ENCODE results near the gene UBE2Q2.
"Not testable (repeated sequence)": the region's sequence is repeated elsewhere in the genome, so short reads cannot be mapped to it uniquely, and the experiment has no call there.

The UBE2Q2 gene

GRCh38 chr15:75823860-75824613 lies 19.2 kb upstream of the UBE2Q2 start:
- no peak for ATAC-seq
- DNase-seq, result no peak

GRCh38 chr15:75827691-75828090 lies 15.6 kb upstream of the UBE2Q2 start:
- no peak for DNase-seq
- no peak for ATAC-seq

GRCh38 chr15:75828429-75828828 lies 14.8 kb upstream of the UBE2Q2 start:
- no peak for ATAC-seq

GRCh38 chr15:75830910-75831805 lies 12.1 kb upstream of the UBE2Q2 start:
- no peak for ATAC-seq

More at GRCh38 chr15:75828429-75828828, 14.8 kb upstream of the UBE2Q2 start:
- DNase-seq, result no peak

GRCh38 chr15:75831806-75832102 lies 11.5 kb upstream of the UBE2Q2 start:
- no peak for DNase-seq
- ATAC-seq, result no peak

More at GRCh38 chr15:75830910-75831805, 12.1 kb upstream of the UBE2Q2 start:
- no peak for DNase-seq

- no peak for DNase-seq
- ATAC-seq, result no peak
These were observed 11.1 kb upstream of the UBE2Q2 start for GRCh38 chr15:75832114-75832513.

GRCh38 chr15:75834021-75834420 lies 9.2 kb upstream of the UBE2Q2 start:
- ATAC-seq, result no peak

GRCh38 chr15:75835990-75836958 lies 7.0 kb upstream of the UBE2Q2 start:
- DNase-seq (no peak), ATAC-seq (peak; percentile 16)

More at GRCh38 chr15:75834021-75834420, 9.2 kb upstream of the UBE2Q2 start:
- no peak for DNase-seq

- peak; percentile 95 for ATAC-seq
- DNase-seq, result peak; percentile 32
These were observed 6.3 kb upstream of the UBE2Q2 start for GRCh38 chr15:75836959-75837334.

GRCh38 chr15:75840659-75841058 lies 2.6 kb upstream of the UBE2Q2 start:
- ATAC-seq (no peak), DNase-seq (no peak)

GRCh38 chr15:75841626-75842025 lies 1.6 kb upstream of the UBE2Q2 start:
- ATAC-seq, result no peak

GRCh38 chr15:75843678-75844581 lies 683 bp downstream of the UBE2Q2 start:
- DNase-seq (peak; percentile 60), ATAC-seq (peak; percentile 66)

More at GRCh38 chr15:75841626-75842025, 1.6 kb upstream of the UBE2Q2 start:
- DNase-seq, result no peak

GRCh38 chr15:75844629-75845335 lies 1.5 kb downstream of the UBE2Q2 start:
- ATAC-seq (no peak), DNase-seq (no peak)

- DNase-seq, result no peak
- no peak for ATAC-seq
These were observed 5.9 kb downstream of the UBE2Q2 start for GRCh38 chr15:75849167-75849566.

GRCh38 chr15:75850708-75851107 lies 7.5 kb downstream of the UBE2Q2 start:
- no peak for DNase-seq
- ATAC-seq, result no peak

GRCh38 chr15:75851566-75851965 lies 8.3 kb downstream of the UBE2Q2 start:
- ATAC-seq, DNase-seq: not testable (repeated sequence)

GRCh38 chr15:75857886-75858285 lies 14.6 kb downstream of the UBE2Q2 start:
- ATAC-seq (no peak), DNase-seq (no peak)

GRCh38 chr15:75861750-75862402 lies 18.6 kb downstream of the UBE2Q2 start:
- ATAC-seq (no peak), DNase-seq (no peak)

GRCh38 chr15:75862796-75863195 lies 19.5 kb downstream of the UBE2Q2 start:
- no peak for ATAC-seq
- no peak for DNase-seq

Measured in stimulated activated naive CD8-positive, alpha-beta T cell treated with anti-CD3 and anti-CD28 coated beads, Interleukin-15, Interleukin-2, amounts not matched to agents 100 U/mL and 50 U/mL, for 24 hours (primary cell).